Erythroblast (primary cell): Measurements from ENCODE around the gene TAF3.
A peak's percentile ranks its signal among the peaks of the same experiment; 100 is the strongest.

ENCODE experiments used
- DNase-seq, 2 experiments: peaks; one replicate each; lab custom pipeline; 2025; lab: John Stamatoyannopoulos, UW
- GATA1 ChIP-seq: IDR thresholded peaks from 2 replicates; pipeline ENCODE4 v1.6.1; 2011; ENCODE audit warnings: low read depth, mild to moderate bottlenecking, control low read depth, low read length, moderate library complexity
- POLR2A ChIP-seq: IDR thresholded peaks from 2 replicates; pipeline ENCODE4 v1.6.1; 2011; ENCODE audit warnings: mild to moderate bottlenecking, low read length

TAF3 gene

DNA sequence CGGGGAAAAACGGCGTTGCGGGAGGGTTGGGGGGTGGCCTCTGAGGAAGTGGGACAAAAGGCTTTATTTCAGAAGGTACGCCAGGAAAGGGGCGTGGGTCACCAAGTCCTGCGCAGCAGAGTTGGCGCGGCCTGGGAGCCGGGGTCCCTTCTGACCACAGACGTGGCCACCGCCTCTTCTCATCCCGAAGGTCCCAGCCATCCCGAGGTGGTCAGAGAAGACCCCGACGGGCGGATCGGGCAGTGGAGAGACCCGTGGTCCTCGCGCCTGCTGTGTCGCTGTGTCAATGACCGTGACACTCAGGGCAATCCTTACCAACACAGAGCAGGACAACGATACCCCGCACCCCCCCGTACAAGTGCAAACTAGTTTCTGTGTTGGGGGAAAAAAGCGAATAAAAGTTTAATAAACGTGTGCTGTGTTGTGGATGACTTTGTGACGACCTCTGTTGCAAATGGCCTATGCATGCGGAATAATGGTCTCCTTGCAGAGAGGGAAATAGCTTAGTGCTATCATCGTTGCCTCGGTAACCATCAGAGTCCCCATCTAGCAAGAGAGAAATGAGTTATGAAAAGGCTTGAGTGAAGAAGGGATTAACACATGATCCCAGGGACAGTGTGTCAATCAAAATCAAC lies 216.8 kb downstream of the TAF3 start:
- peak; percentile 19 to 23 for DNase-seq

DNA sequence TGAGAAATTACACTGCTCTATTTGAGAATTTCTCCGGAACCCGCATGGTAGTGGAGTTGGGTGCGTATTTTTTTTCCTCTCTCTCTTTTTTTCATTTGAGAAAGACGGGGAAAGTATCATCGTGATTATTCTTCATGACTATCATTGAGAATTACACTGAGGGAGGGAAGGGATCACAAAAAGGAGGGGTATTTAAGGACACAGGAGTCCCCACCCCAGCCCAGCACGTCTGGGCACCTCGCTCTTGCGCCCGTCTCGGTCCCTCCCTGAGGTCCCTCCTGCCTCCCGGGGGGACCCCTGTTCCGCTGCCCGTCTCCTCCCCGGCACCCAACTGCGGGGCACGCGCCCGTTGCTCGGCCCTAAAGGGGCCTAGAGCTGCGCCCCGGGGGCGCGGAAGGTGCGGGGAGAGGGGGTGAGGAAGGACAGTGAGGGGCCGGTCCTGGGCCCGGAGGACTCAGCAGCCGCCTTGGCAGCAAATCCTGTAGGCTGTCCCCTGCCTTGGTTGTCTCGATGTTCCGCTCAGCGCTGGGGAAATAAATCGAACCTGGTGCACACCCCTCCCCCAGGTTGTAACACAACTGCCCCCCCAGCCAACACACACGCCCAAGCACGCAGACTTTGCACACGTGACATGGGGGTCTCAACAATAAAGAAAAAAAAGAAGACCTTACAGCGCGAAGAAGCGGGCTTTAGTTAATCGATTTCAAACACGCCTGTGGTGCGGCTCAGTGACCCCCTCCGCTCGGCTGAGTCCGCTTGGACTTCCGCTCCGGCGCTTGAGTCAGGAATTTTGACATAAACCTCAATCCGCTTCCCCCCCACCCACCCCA lies 217.6 kb downstream of the TAF3 start:
- no peak for TF ChIP-seq GATA1
- no peak for TF ChIP-seq POLR2A
- no peak for DNase-seq

More for the DNA sequence above, 216.8 kb downstream of the TAF3 start:
- TF ChIP-seq POLR2A (no peak), GATA1 (no peak)

GRCh38 chr10:8036506-8037198 lies 218.3 kb downstream of the TAF3 start:
- TF ChIP-seq GATA1 (no peak), POLR2A (no peak)
- no peak for DNase-seq

DNA sequence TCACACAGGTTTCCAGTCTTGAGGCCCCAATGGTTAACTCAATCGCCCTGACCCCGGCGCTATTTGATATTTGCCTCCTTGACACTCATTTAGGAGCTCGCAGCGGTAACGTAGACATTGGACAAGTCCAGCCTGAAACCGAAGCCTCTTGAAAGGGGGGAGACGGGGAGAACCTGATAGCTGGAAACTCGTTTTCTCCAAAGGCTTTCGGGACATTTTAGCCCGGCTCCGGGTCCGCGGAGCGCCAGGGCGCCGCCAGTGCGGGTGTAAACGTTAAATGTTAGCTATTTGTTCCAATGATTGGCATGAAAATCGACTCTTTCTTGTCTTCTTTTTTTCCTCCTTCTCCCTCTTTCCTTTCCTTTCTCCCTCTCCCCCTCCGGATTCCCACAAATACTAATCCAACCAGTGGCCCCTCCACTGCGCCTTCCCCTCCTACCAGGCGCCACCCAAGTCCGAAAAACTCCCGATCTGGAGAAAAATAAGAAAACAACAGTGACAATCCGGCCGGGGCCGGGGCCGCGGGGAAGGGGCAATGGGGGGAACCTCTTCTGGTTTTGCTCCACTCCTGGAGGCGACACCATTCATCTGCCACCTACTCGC lies 219.0 kb downstream of the TAF3 start:
- TF ChIP-seq POLR2A (no peak), GATA1 (no peak)
- DNase-seq: no peak

- no peak for DNase-seq
- no peak for TF ChIP-seq POLR2A
- TF ChIP-seq GATA1: no peak
Observed at GRCh38 chr10:8037941-8038894, 219.9 kb downstream of the TAF3 start.

GRCh38 chr10:8039321-8039881 lies 221.1 kb downstream of the TAF3 start:
- DNase-seq: no peak
- TF ChIP-seq GATA1 (no peak), POLR2A (no peak)

GRCh38 chr10:8040651-8041050 lies 222.3 kb downstream of the TAF3 start:
- TF ChIP-seq GATA1 (no peak), POLR2A (no peak)
- no peak for DNase-seq

DNA sequence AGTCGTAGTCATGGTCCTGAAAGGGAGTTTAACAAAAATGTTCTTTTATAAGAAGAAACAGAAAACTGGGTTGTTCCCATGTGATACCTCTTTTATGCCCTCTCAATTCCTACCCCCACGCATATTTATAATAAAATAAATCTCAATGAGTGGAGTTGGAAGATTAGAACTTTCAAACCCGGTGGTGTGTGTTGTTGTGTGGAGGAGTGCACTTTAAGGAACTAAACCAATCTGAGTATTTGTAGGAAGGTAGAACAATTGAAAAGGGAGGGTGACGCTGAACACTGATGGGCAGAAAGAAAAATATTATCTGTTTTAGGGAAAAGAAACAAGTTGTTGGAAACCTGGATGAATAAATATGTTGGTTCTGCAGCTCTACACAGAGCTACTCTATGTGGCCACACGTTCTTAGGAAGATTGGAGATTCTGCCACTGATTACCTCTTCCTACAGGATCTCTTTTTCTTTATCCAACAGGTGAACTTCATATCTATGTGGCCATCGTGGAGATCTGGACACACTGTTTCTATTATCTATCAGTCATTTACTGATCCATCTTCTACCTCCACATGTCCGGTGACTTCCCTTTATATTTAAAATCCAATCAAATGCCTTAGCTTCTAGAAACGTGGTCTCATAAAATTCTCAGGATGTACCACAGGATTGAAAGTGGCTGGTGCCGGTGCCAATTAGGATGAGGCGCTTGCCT lies 223.1 kb downstream of the TAF3 start:
- DNase-seq: no peak
- TF ChIP-seq POLR2A: no peak
- TF ChIP-seq GATA1: no peak

DNA sequence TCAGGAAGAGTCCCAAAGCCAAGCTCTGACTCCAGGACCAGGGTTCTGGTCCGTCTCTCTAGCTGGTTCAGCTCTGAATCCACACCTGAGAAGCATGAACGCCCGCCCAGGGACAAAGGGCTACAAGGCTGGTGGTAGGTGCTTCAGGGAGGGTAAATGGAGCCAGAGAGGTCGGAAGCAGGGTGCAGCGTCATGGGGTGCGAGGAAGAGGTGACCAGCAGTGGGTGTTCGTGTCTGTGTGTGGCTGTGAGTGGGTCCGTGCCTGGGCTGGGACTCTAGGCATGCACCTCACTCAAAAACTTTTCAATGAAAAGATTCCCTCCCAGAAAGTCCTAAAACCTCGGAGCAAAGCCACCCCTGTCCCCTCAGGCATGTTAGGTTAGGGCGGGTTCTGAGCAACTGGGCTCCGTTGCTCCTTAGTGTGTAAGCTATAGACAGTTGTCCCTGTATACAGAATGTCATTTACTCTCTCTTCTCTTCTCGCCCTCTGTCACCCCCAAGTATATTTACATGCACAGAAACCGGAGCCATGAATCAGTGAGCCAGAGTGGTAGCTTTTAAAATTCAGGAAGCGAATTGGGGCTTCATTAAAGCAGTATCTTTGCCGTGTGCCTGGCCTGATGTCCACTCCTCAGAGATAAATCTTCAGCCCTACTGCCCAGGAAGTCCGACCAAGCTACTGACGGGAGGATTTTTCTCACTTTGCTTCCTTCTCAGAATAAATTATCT lies 223.9 kb downstream of the TAF3 start:
- no peak for DNase-seq
- TF ChIP-seq GATA1 (no peak), POLR2A (no peak)

- DNase-seq: no peak
- TF ChIP-seq GATA1 (no peak), POLR2A (no peak)
Observed at GRCh38 chr10:8042721-8043568, 224.6 kb downstream of the TAF3 start.
